ENCODE results near the gene GLIPR2. TPM values are rescaled to one million over a fixed set of nuclear protein-coding genes. Genes with fewer than 3 reads are reported as not detected.

The GLIPR2 gene
- total RNA-seq, 2 donors from 2014 or later = 38.6 to 54.2 TPM

DNA sequence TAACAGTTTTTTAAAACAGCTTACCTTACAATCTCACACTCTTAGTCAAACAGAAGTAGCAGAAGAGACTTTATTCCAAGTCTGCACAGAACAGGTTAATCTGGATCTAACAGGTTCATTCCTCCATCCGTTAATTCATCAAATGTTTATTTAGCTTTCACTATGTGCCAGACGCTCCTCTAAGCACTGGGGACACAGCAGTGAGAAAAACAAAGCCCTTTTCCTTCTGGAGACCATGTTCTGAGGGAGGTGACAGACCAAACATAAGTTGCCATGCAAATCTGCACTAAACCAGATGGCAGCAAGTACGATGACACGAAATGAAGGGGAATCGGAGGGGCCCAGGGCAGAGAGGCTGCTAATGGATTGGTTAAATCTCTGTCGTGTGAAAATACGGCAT lies 17.1 kb upstream of the GLIPR2 start:
- 61 to 77% methylated on average over 5 to 7 of the region's 7 CpGs for WGBS, 2 experiments (ENCODE audit: insufficient coverage in 1 of 2, insufficient read length in 1 of 2)
- Mint-ChIP-seq H3K4me3 (no peak overlapping the region), H3K36me3 (ENCODE audit: low read depth) (peaks cover 23% of the 10 kb centered on the region), H3K9me3 (peaks cover 2% of the 10 kb centered on the region), H3K4me1 (peaks cover 38% of the 10 kb centered on the region), H3K27ac (peak overlapping the region; percentile 40), H3K27me3 (ENCODE audit: insufficient read depth) (no peaks in the 10 kb centered on the region)
- peak; percentile 64 for DNase-seq
- Histone ChIP-seq H3K9ac (ENCODE audit: extremely low read depth, low read length, poor library complexity, severe bottlenecking) (peak overlapping the region; percentile 5), H3K9me3 (ENCODE audit: control insufficient read depth, low read length) (no peaks in the 10 kb centered on the region), H3K4me3 (ENCODE audit: low read length) (peak overlapping the region; percentile 30), H3K36me3 (ENCODE audit: control insufficient read depth, insufficient read depth, low read length) (peaks cover 6% of the 10 kb centered on the region), H3K4me1 (ENCODE audit: control insufficient read depth, insufficient read depth, low read length) (peaks cover 28% of the 10 kb centered on the region), H3K27me3 (ENCODE audit: control insufficient read depth, insufficient read depth, low read length, poor library complexity, severe bottlenecking) (no peaks in the 10 kb centered on the region), H3K27ac (ENCODE audit: low read depth, low read length) (no peak overlapping the region)
- TF ChIP-seq, protein P1, sequence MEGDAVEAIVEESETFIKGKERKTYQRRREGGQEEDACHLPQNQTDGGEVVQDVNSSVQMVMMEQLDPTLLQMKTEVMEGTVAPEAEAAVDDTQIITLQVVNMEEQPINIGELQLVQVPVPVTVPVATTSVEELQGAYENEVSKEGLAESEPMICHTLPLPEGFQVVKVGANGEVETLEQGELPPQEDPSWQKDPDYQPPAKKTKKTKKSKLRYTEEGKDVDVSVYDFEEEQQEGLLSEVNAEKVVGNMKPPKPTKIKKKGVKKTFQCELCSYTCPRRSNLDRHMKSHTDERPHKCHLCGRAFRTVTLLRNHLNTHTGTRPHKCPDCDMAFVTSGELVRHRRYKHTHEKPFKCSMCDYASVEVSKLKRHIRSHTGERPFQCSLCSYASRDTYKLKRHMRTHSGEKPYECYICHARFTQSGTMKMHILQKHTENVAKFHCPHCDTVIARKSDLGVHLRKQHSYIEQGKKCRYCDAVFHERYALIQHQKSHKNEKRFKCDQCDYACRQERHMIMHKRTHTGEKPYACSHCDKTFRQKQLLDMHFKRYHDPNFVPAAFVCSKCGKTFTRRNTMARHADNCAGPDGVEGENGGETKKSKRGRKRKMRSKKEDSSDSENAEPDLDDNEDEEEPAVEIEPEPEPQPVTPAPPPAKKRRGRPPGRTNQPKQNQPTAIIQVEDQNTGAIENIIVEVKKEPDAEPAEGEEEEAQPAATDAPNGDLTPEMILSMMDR (conservative IDR thresholded peaks at IDR 0.05) = no peak

DNA sequence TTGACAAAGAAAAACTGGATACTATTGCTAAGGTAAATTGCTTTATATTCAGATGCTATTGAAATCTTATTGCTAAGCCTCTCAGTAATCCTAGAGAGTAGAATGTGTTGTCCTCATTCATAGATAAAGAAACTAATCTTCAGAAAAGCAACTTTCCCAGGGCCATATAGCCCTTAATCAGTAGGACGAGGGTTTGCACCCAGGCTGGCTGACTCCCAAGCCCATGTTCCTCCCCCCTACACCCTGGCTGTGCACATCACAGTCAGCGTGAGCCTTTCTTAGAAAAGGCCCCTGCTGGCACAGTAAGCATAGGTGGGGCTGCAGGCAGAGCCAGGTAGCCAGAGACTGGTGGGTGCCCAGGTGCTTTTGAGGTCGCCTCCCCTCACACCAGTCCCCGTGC lies 15.8 kb upstream of the GLIPR2 start:
- H3K4me3 Mint-ChIP-seq = peak overlapping the region; percentile 1
- H3K36me3 ChIP-seq (ENCODE audit: control insufficient read depth, insufficient read depth, low read length) = peaks cover 6% of the 10 kb centered on the region
- 84 to 100% methylated on average over 3 to 4 of the region's 4 CpGs for WGBS, 2 experiments (ENCODE audit: insufficient coverage in 1 of 2, insufficient read length in 1 of 2)
- no peak for DNase-seq
- no peak overlapping the region for H3K9ac ChIP-seq (ENCODE audit: extremely low read depth, low read length, poor library complexity, severe bottlenecking)
- H3K4me1 ChIP-seq (ENCODE audit: control insufficient read depth, insufficient read depth, low read length) = peaks cover 28% of the 10 kb centered on the region
- H3K27me3 Mint-ChIP-seq (ENCODE audit: insufficient read depth) = no peaks in the 10 kb centered on the region
- TF ChIP-seq, protein P1 (conservative IDR thresholded peaks at IDR 0.05) = no peak
- H3K4me1 Mint-ChIP-seq = peaks cover 38% of the 10 kb centered on the region
- H3K27ac ChIP-seq (ENCODE audit: low read depth, low read length) = no peak overlapping the region
- no peak overlapping the region for H3K4me3 ChIP-seq (ENCODE audit: low read length)
- no peaks in the 10 kb centered on the region for H3K27me3 ChIP-seq (ENCODE audit: control insufficient read depth, insufficient read depth, low read length, poor library complexity, severe bottlenecking)
- H3K9me3 ChIP-seq (ENCODE audit: control insufficient read depth, low read length) = no peaks in the 10 kb centered on the region
- peaks cover 2% of the 10 kb centered on the region for H3K9me3 Mint-ChIP-seq
- H3K27ac Mint-ChIP-seq = no peak overlapping the region
- peaks cover 23% of the 10 kb centered on the region for H3K36me3 Mint-ChIP-seq (ENCODE audit: low read depth)

DNA sequence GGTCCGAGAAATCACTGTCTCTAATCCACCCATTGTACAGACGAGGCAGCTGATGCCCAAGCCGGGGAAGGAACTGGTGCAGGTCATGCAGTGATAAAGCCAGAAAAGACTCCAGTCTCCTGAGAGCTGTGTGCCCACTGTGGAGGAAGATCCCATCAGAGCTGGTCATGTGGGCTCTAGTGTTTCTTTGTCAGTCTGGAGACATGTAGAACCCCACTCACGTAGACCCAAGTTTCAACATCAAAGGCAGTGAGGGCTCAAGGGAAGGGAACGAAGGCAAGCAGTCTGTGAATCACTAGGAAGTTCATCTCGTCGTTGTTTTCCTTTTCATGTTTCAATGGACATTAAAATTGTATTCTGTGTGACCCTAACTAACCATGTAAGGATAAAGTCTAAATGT lies 14.6 kb upstream of the GLIPR2 start:
- no peak for DNase-seq
- Mint-ChIP-seq H3K9me3 (peaks cover 2% of the 10 kb centered on the region), H3K4me1 (peaks cover 32% of the 10 kb centered on the region), H3K27me3 (ENCODE audit: insufficient read depth) (no peaks in the 10 kb centered on the region), H3K4me3 (no peak overlapping the region), H3K27ac (no peak overlapping the region), H3K36me3 (ENCODE audit: low read depth) (peaks cover 19% of the 10 kb centered on the region)
- no peak overlapping the region for H3K27ac ChIP-seq (ENCODE audit: low read depth, low read length)
- H3K9me3 ChIP-seq (ENCODE audit: control insufficient read depth, low read length) = no peaks in the 10 kb centered on the region
- H3K9ac ChIP-seq (ENCODE audit: extremely low read depth, low read length, poor library complexity, severe bottlenecking) = no peak overlapping the region
- H3K36me3 ChIP-seq (ENCODE audit: control insufficient read depth, insufficient read depth, low read length) = peaks cover 6% of the 10 kb centered on the region
- TF ChIP-seq, protein P1 (conservative IDR thresholded peaks at IDR 0.05) = no peak
- H3K4me3 ChIP-seq (ENCODE audit: low read length) = no peak overlapping the region
- no peaks in the 10 kb centered on the region for H3K27me3 ChIP-seq (ENCODE audit: control insufficient read depth, insufficient read depth, low read length, poor library complexity, severe bottlenecking)
- H3K4me1 ChIP-seq (ENCODE audit: control insufficient read depth, insufficient read depth, low read length) = peaks cover 28% of the 10 kb centered on the region
- 95 to 96% methylated on average over 7 of the region's 7 CpGs for whole genome bisulfite sequencing, 2 experiments (ENCODE audit: insufficient coverage in 1 of 2, insufficient read length in 1 of 2)
